ENCODE data around the gene NLRP3. TPM values are rescaled to one million over a fixed set of nuclear protein-coding genes. Genes with fewer than 3 reads are reported as not detected.

Gene NLRP3
- total and polyA plus RNA-seq, 2 experiments from 2014 or later, result 0.28 to 0.76 TPM

DNA sequence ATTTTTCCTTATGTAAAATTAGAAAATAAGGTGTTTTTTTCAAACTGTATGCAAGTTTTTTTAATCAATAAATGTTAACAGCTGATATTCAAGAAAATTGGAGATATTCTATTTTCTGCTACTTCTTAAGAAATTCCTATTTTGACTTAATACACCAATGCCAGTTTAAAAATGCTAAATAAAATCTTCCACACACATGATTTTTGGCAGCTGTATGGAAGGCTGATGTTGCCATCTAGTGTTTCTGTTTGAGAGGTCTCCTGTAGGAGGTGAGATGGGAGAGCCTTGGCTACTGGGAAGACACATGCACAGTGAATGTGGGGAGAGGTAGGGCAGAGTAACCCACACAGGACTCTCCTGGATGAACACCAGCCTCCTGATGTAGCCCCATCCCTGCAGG is 71.1 kb downstream of the NLRP3 start:
- no peaks in the 10 kb centered on the region for H3K9me2 ChIP-seq (ENCODE audit: insufficient read depth)
- no peak overlapping the region for H3K27ac ChIP-seq
- no peaks in the 10 kb centered on the region for H3K79me2 ChIP-seq (ENCODE audit: insufficient read depth)
- no peak overlapping the region for H3K4me3 ChIP-seq
- peaks cover 5% of the 10 kb centered on the region; the same call in 1 of the 2 replicates for H3K4me1 ChIP-seq (ENCODE audit: insufficient read depth)
- H2AFZ ChIP-seq, result no peak overlapping the region
- no peaks in the 10 kb centered on the region for H3K9me3 ChIP-seq (ENCODE audit: low read depth)
- DNase-seq, result peak; percentile 66
- no peaks in the 10 kb centered on the region for H3K27me3 ChIP-seq (replicated peaks; ENCODE audit: insufficient read depth)
- H3F3A ChIP-seq (ENCODE audit: insufficient read depth), result no peaks in the 10 kb centered on the region
- H3K9ac ChIP-seq, result no peak overlapping the region
- in situ Hi-C loops (cut with MboI), result no loop called here
- no peak for TF ChIP-seq EZH2phosphoT487 (IDR thresholded peaks at IDR 0.05; ENCODE audit: insufficient read depth, low read depth)
- TF ChIP-seq EZH2 (IDR thresholded peaks at IDR 0.05; ENCODE audit: insufficient read depth, poor library complexity, severe bottlenecking), result no peak
- no peak overlapping the region for H3K4me2 ChIP-seq (ENCODE audit: unreplicated experiment)
- no peaks in the 10 kb centered on the region for H4K20me1 ChIP-seq (ENCODE audit: insufficient read depth)
- H3K36me3 ChIP-seq (ENCODE audit: low read depth), result no peaks in the 10 kb centered on the region

GRCh38 chr1:247491328-247491727 is 75.4 kb downstream of the NLRP3 start:
- Histone ChIP-seq H3K79me2 (ENCODE audit: insufficient read depth) (no peaks in the 10 kb centered on the region), H3K9me3 (ENCODE audit: low read depth) (no peaks in the 10 kb centered on the region), H3K4me1 (ENCODE audit: insufficient read depth) (no peaks in the 10 kb centered on the region), H4K20me1 (ENCODE audit: insufficient read depth) (no peaks in the 10 kb centered on the region), H3K4me3 (no peak overlapping the region), H3F3A (ENCODE audit: insufficient read depth) (no peaks in the 10 kb centered on the region), H3K36me3 (ENCODE audit: low read depth) (no peaks in the 10 kb centered on the region), H2AFZ (no peak overlapping the region), H3K4me2 (ENCODE audit: unreplicated experiment) (no peak overlapping the region), H3K27me3 (replicated peaks; ENCODE audit: insufficient read depth) (no peaks in the 10 kb centered on the region), H3K9me2 (ENCODE audit: insufficient read depth) (no peaks in the 10 kb centered on the region), H3K27ac (no peak overlapping the region), H3K9ac (no peak overlapping the region)
- in situ Hi-C loops (cut with MboI), result no loop called here
- DNase-seq, result no peak
- TF ChIP-seq EZH2 (IDR thresholded peaks at IDR 0.05; ENCODE audit: insufficient read depth, poor library complexity, severe bottlenecking) (no peak), EZH2phosphoT487 (IDR thresholded peaks at IDR 0.05; ENCODE audit: insufficient read depth, low read depth) (no peak)
- 57 to 65% methylated on average over 12 of the region's 12 CpGs for WGBS, 2 experiments (ENCODE audit: low coverage in 1 of 2, low lambda C conversion rate in 2 of 2, missing lambda C conversion rate in 2 of 2)

DNA sequence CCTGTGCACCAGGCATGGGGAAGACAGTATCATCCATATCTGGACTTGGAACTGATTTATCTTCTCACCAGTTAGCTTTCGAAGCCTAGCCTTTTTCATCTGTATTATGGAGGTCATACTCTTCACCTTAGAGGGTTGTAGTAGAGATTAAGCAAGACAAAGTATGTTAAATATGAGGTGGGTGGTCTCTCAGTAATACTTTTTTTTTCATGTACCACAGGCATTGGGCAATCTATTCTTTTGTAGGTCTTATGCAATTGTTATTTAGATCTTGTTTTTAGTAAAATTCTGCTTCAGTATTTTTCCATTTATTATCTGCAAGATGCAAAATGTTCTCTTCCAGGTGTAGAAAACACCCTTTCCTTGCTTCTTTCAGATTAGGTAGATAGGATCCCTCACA is 77.1 kb downstream of the NLRP3 start:
- H3K27me3 ChIP-seq (replicated peaks; ENCODE audit: insufficient read depth), result no peaks in the 10 kb centered on the region
- 16 to 24% methylated on average over 1 of the region's 1 CpG for WGBS, 2 experiments (ENCODE audit: low coverage in 1 of 2, low lambda C conversion rate in 2 of 2, missing lambda C conversion rate in 2 of 2)
- no peak for DNase-seq
- H3K4me2 ChIP-seq (ENCODE audit: unreplicated experiment), result no peak overlapping the region
- H4K20me1 ChIP-seq (ENCODE audit: insufficient read depth), result no peaks in the 10 kb centered on the region
- in situ Hi-C loops (cut with MboI), result no loop called here
- H3K79me2 ChIP-seq (ENCODE audit: insufficient read depth), result no peaks in the 10 kb centered on the region
- no peaks in the 10 kb centered on the region for H3K9me2 ChIP-seq (ENCODE audit: insufficient read depth)
- H3K36me3 ChIP-seq (ENCODE audit: low read depth), result no peaks in the 10 kb centered on the region
- H3K9ac ChIP-seq, result no peak overlapping the region
- H3K4me3 ChIP-seq, result no peak overlapping the region
- no peak overlapping the region for H2AFZ ChIP-seq
- no peaks in the 10 kb centered on the region for H3K4me1 ChIP-seq (ENCODE audit: insufficient read depth)
- no peaks in the 10 kb centered on the region for H3F3A ChIP-seq (ENCODE audit: insufficient read depth)
- TF ChIP-seq EZH2phosphoT487 (IDR thresholded peaks at IDR 0.05; ENCODE audit: insufficient read depth, low read depth) (no peak), EZH2 (IDR thresholded peaks at IDR 0.05; ENCODE audit: insufficient read depth, poor library complexity, severe bottlenecking) (no peak)
- H3K27ac ChIP-seq, result no peak overlapping the region
- no peaks in the 10 kb centered on the region for H3K9me3 ChIP-seq (ENCODE audit: low read depth)

DNA sequence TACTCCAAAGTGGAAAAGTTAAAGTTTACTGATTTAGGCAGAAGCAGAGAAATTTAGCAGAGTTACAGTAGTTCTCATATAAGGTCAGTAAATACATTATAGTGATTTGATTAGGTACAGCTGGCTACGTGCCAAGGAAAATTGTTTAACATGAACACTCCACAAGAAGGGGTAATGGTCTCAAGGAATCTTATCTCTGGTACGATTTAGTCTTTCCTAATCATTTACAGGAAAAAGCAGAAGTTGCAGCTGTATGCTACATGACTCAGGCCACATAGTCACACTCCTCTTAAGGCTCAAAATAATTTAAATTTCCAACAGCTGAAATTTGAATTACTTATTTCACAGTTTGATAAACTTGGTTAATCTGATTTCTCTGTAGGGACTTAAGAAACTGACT is 78.8 kb downstream of the NLRP3 start:
- peak; percentile 11 for DNase-seq
- TF ChIP-seq EZH2phosphoT487 (IDR thresholded peaks at IDR 0.05; ENCODE audit: insufficient read depth, low read depth) (no peak), EZH2 (IDR thresholded peaks at IDR 0.05; ENCODE audit: insufficient read depth, poor library complexity, severe bottlenecking) (no peak)
- in situ Hi-C loops (cut with MboI), result no loop called here

More for the DNA sequence above, 78.8 kb downstream of the NLRP3 start:
- Histone ChIP-seq H3K79me2 (ENCODE audit: insufficient read depth) (no peaks in the 10 kb centered on the region), H3K9ac (no peak overlapping the region), H4K20me1 (ENCODE audit: insufficient read depth) (no peaks in the 10 kb centered on the region), H3K27ac (no peak overlapping the region), H2AFZ (no peak overlapping the region), H3F3A (ENCODE audit: insufficient read depth) (no peaks in the 10 kb centered on the region), H3K9me3 (ENCODE audit: low read depth) (no peaks in the 10 kb centered on the region), H3K36me3 (ENCODE audit: low read depth) (no peaks in the 10 kb centered on the region), H3K9me2 (ENCODE audit: insufficient read depth) (no peaks in the 10 kb centered on the region), H3K27me3 (replicated peaks; ENCODE audit: insufficient read depth) (no peaks in the 10 kb centered on the region), H3K4me1 (ENCODE audit: insufficient read depth) (no peaks in the 10 kb centered on the region), H3K4me2 (ENCODE audit: unreplicated experiment) (no peak overlapping the region), H3K4me3 (no peak overlapping the region)
- 1 to 2% methylated on average over 2 of the region's 2 CpGs for WGBS, 2 experiments (ENCODE audit: low coverage in 1 of 2, low lambda C conversion rate in 2 of 2, missing lambda C conversion rate in 2 of 2)
